Measurements from ENCODE around the gene MYO5B. TPM values are rescaled to one million over a fixed set of nuclear protein-coding genes. Genes with fewer than 3 reads are reported as not detected.
"Not testable (repeated sequence)": the region's sequence is repeated elsewhere in the genome, so short reads cannot be mapped to it uniquely, and the experiment has no call there.

The MYO5B gene
- total RNA-seq, 4 donors from 2014 or later: 1.9 to 18.3 (median 4.4) TPM

DNA sequence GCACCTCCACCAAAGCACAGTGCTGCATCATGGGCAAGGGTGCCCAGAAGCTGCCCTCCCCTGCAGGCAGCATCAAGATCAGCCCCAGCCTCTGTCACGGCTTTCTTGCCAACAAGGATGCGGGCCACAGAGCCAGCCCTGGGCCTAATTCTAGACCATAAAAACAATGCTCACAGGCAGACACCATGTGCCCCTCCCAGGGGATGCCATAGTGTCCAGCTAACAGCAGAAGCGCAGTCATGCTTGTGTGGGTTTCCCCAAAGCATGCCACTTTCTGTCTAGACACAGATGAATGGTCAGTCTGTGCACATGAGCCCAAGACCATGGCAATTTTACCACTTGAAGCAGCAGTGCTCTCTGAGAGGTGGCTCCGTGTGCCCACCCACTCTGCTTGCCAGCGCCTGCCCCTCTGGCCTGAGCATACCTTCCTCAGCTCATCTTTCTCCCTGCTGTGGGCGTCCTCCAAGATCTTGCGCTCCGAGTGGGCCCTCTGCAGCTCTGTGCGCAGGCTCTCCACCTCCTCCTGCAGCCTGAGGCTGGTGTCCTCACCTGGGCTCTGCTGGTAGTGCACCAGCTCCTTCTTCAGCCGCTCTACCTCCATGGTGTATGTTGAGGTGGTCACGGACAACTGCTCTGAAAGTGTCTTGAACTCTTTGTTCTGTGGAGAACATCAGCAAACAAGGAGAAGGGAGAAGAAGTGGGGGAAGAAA, 300.3 kb downstream of the MYO5B start:
- H3K27ac ChIP-seq: no peak overlapping the region
- no peaks in the 10 kb centered on the region for H3K4me1 ChIP-seq
- H3K9me3 ChIP-seq: no peaks in the 10 kb centered on the region
- ATAC-seq: no peak
- H3K36me3 ChIP-seq: no peaks in the 10 kb centered on the region
- no peak overlapping the region for H3K4me3 ChIP-seq
- 96 to 100% methylated on average over 2 to 6 of the region's 11 CpGs for WGBS, 2 donors (ENCODE audit: low coverage in 1 of 2)
- TF ChIP-seq POLR2AphosphoS5 (IDR thresholded peaks at IDR 0.05) (no peak), CTCF (IDR thresholded peaks at IDR 0.05) (no peak), EP300 (IDR thresholded peaks at IDR 0.05) (no peak), POLR2A (IDR thresholded peaks at IDR 0.05) (no peak)
- H3K27me3 ChIP-seq: peaks cover 10% of the 10 kb centered on the region

- TF ChIP-seq POLR2AphosphoS5 (IDR thresholded peaks at IDR 0.05): no peak
- 62 to 79% methylated on average over 2 of the region's 2 CpGs for WGBS, 2 donors (ENCODE audit: low coverage in 1 of 2)
- Histone ChIP-seq H3K4me1 (no peaks in the 10 kb centered on the region), H3K36me3 (no peaks in the 10 kb centered on the region), H3K4me3 (no peak overlapping the region), H3K9me3 (no peaks in the 10 kb centered on the region), H3K27ac (no peak overlapping the region), H3K27me3 (peaks cover 10% of the 10 kb centered on the region)
- no peak for ATAC-seq
Measured at GRCh38 chr18:49893036-49893435, 301.9 kb downstream of the MYO5B start.

- Histone ChIP-seq H3K9me3 (no peaks in the 10 kb centered on the region), H3K4me1 (no peaks in the 10 kb centered on the region), H3K36me3 (no peaks in the 10 kb centered on the region), H3K4me3 (no peak overlapping the region), H3K27me3 (peaks cover 10% of the 10 kb centered on the region), H3K27ac (no peak overlapping the region)
- no peak for ATAC-seq
- WGBS, 2 donors (ENCODE audit: low coverage in 1 of 2): 45 to 71% methylated on average over 2 to 14 of the region's 15 CpGs
- TF ChIP-seq POLR2A (IDR thresholded peaks at IDR 0.05) (no peak), EP300 (IDR thresholded peaks at IDR 0.05) (no peak), POLR2AphosphoS5 (IDR thresholded peaks at IDR 0.05) (no peak), CTCF (IDR thresholded peaks at IDR 0.05) (no peak)
Measured at GRCh38 chr18:49892148-49892924, 302.6 kb downstream of the MYO5B start.

- no peaks in the 10 kb centered on the region for H3K36me3 ChIP-seq
- H3K4me3 ChIP-seq: no peak overlapping the region
- no peak for ATAC-seq
- no peak for TF ChIP-seq POLR2AphosphoS5 (IDR thresholded peaks at IDR 0.05)
- no peak for TF ChIP-seq CTCF (IDR thresholded peaks at IDR 0.05)
- TF ChIP-seq EP300 (IDR thresholded peaks at IDR 0.05): no peak
- TF ChIP-seq POLR2A (IDR thresholded peaks at IDR 0.05): no peak
- no peaks in the 10 kb centered on the region for H3K4me1 ChIP-seq
- H3K27me3 ChIP-seq: peaks cover 5% of the 10 kb centered on the region
- H3K9me3 ChIP-seq: no peaks in the 10 kb centered on the region
- no peak overlapping the region for H3K27ac ChIP-seq
Measured at GRCh38 chr18:49890041-49890440, 304.9 kb downstream of the MYO5B start.

GRCh38 chr18:49889552-49889951, 305.4 kb downstream of the MYO5B start:
- not testable (repeated sequence) for ATAC-seq, H3K4me3 ChIP-seq, H3K4me1 ChIP-seq, H3K27me3 ChIP-seq, H3K36me3 ChIP-seq, H3K9me3 ChIP-seq, H3K27ac ChIP-seq
- WGBS, 2 donors (ENCODE audit: low coverage in 1 of 2): 20% methylated on average over 1 of the region's 2 CpGs; no CpG with 5 or more reads in 1 of the 2 donors
